GM12865 (cell line): ENCODE data around the gene HLA-DMA.

Source experiments
- DNase-seq: peaks from one replicate; pipeline ENCODE4 v3.0.0; 2010; ENCODE audit warnings: low read depth
- H3K4me3 ChIP-seq: 2 replicates; pipeline ENCODE4 v1.5.1; 2011; ENCODE audit warnings: mild to moderate bottlenecking, low read depth, low read length, control low read depth
- TF ChIP-seq, protein P1 (sequence below): IDR thresholded peaks from 2 replicates; pipeline ENCODE4 v1.5.1; 2011; ENCODE audit warnings: low read length, control low read depth, low read depth, inconsistent platforms; ENCODE audit not compliant: insufficient read depth; ENCODE audit errors: missing control alignments

The HLA-DMA gene

DNA sequence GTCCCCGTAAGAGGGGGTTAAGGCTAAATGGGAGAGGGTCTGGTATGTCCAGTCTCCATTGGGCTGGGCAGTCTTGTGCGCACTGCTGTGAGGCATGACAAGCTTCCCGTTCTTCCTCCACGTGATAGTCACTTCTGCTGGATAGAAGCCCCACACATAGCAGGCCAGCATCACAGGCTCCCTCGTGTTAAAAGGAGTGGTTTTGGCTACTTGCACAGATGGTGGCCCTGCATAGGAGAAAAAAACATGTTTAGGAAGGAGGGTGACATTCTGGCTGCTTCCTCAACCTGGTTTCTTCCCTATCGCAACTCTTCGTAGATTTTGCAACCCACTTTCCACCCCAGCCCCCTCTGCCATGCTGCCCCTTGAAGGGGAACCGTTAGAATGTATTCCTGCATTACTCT is 15.7 kb downstream of the HLA-DMA start:
- TF ChIP-seq, protein P1, sequence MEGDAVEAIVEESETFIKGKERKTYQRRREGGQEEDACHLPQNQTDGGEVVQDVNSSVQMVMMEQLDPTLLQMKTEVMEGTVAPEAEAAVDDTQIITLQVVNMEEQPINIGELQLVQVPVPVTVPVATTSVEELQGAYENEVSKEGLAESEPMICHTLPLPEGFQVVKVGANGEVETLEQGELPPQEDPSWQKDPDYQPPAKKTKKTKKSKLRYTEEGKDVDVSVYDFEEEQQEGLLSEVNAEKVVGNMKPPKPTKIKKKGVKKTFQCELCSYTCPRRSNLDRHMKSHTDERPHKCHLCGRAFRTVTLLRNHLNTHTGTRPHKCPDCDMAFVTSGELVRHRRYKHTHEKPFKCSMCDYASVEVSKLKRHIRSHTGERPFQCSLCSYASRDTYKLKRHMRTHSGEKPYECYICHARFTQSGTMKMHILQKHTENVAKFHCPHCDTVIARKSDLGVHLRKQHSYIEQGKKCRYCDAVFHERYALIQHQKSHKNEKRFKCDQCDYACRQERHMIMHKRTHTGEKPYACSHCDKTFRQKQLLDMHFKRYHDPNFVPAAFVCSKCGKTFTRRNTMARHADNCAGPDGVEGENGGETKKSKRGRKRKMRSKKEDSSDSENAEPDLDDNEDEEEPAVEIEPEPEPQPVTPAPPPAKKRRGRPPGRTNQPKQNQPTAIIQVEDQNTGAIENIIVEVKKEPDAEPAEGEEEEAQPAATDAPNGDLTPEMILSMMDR = no peak
- H3K4me3 ChIP-seq = no peak overlapping the region
- DNase-seq = no peak

DNA sequence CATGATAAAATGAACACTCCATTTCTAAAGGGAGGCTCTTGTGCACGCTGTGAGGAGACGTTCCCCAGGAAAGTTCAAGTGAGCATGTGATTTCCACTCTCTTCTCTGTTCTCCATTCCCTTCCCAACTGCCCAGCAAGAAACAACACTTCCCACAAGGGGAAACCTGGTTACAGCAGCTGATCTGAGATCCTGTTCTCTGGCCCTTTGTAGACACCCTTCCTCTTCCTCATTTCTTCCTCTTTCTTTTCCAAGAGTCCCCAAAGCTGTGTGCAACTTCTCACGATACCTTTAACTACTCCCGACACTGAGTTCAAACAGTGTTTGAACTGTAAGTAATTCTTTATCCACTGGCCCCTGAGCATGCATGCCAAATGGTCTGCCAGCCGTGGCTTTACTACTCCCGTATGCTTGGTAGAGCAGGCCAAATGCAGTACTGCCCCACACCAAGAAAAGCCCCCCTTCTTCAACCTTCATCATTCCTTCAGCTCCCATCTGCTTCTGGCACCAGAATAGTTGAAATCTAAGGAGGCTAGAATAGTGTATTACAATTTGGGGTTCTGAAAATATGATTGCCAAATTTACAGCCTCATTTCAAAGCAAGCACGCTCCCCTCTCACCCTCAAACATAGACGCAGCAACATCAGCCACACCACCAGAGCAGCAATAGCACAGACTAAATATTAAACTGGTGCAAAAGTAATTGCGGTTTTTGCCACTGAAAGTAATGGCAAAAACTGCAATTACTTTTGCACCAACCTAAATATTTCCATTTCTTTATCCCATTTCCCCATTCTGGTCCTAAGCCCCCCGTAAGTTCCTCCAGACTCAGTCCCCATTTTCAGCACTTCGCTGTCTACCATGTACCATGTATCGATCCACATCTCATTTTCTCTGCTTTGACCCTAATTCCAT is 16.4 kb downstream of the HLA-DMA start:
- TF ChIP-seq, protein P1 = no peak
- no peak for DNase-seq
- H3K4me3 ChIP-seq = no peak overlapping the region

DNA sequence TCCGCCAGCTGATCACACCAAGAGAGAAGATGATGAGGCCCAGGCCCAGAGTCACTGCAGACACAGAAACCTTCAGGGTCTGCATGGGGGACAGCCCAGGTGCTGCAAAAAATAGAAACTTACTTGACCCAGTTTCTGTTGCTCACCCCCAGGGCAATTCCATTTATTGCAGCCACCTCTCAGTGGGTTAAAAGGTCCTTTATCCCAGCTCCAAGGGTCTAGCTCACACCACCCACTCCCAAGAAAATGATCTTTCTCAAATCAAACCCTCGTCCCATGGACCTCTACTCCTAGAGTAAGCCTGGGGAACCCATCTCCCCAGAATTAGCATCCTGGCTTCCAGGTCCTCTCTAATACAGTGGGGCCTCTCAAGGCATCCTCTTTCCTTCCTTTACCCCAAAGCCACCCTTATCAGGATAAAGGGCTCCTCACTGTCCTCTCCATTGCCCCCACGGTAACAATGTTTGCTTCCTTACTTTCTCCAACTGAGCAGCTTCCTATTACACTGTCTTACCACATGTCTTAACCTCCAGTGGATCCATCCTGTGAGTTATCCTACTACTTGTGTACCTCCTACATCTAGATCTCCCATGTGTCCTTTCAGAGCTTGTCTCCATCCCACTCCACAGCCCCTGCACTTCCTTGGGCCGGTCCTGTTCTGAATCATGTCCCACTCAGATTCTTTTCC is 17.2 kb downstream of the HLA-DMA start:
- TF ChIP-seq, protein P1 = no peak
- no peak for DNase-seq
- H3K4me3 ChIP-seq = no peak overlapping the region

GRCh38 chr6:32933661-32934085 is 19.2 kb downstream of the HLA-DMA start:
- TF ChIP-seq, protein P1 = peak; percentile 80
- DNase-seq = peak; percentile 81
- no peak overlapping the region for H3K4me3 ChIP-seq

DNA sequence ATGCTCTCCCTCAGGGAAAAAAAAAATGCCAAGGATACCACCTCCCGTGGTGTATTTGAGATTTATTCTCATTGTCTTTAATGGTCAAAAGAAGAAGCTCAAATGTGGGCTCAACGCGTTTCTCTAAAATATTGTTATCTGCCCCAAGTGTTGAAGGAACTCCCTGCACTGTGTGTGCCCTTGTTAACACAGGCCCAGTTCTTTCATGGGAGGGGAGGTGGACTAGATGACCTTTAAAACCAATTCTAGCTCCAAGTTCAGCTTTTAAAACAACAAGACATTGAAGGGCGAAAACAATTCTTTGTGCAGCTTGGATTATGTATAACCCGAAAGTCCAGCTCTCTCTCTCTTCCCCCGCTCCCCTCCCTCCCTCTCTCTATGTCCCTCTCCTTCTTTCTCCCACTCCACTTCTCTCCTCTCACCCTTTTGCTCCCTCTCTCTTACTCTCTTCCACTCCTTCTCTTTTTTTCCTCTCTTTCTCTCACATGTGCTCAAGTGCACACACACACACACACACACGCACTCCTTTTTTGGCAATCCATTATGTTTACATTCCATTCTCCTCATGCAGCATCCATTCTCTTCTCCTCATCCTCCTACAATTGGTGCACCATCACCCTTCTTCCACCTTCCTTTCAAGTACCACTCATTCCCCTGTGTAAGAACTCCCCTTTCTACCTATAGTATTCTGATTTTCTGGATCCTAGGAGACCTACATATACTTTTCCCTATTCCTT is 20.6 kb downstream of the HLA-DMA start:
- H3K4me3 ChIP-seq = no peak overlapping the region
- TF ChIP-seq, protein P1 = no peak
- no peak for DNase-seq

- DNase-seq = no peak
- TF ChIP-seq, protein P1 = no peak
These were observed 21.7 kb downstream of the HLA-DMA start for GRCh38 chr6:32931211-32931610.

More at GRCh38 chr6:32931211-32931610, 21.7 kb downstream of the HLA-DMA start:
- no peak overlapping the region for H3K4me3 ChIP-seq
